ENCODE data around the gene SCN4A.
"Not testable (repeated sequence)": the region's sequence is repeated elsewhere in the genome, so short reads cannot be mapped to it uniquely, and the experiment has no call there.

Gene SCN4A

DNA sequence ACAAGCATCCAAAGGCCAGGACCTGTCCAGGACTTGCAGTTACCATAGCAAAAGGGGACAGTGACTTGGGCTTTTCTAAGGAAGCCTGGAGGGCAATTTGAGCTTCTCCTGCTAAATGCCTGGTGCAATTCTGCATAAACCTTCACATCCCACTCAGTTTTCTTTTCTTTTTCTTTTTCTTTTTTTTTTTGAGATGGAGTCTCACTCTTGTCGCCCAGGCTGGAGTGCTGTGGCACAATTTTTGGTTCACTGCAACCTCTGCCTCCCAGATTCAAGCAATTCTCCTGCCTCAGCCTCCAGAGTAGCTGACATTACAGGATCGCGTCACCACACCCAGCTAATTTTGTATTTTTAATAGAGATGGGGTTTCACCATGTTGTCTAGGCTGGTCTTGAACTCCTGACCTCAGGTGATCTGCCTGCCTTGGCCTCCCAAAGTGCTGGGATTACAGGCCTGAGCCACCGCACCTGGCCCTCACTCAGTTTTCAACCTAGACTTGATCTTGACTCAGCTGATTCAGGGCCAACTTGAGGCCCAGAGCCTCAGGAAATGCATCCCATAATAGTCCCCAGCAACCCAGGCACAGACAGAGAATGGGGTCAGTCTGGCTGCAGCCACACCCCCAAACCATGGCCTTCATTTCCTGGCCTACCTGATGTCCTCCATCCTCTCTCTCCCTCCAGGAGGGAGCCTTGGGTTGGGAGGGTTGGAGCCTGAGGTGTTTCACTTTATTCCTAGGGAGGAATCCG is 34.5 kb upstream of the SCN4A start:
- not testable (repeated sequence) for H3K4me1 ChIP-seq (ENCODE audit: control insufficient read depth, insufficient read depth, low read length); H3K4me3 ChIP-seq (ENCODE audit: low read depth, low read length); H3K27me3 ChIP-seq (ENCODE audit: control insufficient read depth, insufficient read depth, low read length); H3K9ac ChIP-seq (ENCODE audit: low read depth, low read length); H3K9me3 ChIP-seq (ENCODE audit: control insufficient read depth, insufficient read depth, low read length); H3K36me3 ChIP-seq (ENCODE audit: control insufficient read depth, insufficient read depth, low read length)

DNA sequence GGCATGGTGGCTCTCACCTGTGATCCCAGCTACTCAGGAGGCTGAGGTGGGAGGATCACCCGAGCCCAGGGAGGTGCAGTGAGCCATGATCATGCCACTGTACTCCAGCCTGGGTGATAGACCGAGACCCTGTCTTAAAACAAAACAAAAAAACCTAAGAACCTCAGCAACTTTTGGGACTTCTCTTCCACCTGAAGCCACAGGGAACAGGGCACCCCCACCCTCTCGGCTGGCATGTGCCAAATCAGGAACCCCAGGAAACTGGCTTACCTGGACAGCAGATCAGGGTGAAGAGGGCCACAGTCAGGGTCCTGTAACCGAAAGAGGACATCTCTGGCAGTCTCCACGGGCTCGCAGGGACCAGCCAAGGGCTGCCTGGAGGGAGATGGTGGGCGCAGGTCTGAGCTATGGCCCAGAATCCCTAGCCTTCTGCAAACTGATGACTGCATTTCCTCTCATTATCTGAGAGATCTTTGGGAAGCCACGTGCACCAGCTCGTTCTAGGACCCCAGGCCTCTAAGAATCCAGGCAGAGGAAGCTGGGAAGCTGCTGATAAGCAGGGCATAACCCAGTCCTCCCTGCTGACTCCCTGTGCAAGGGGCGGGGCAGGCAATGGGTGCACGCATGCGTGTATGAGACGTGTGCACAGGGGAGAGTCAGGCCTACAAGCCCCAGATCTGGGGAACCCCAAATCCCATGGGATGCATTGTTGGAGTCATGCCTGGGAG is 33.8 kb upstream of the SCN4A start:
- no peak overlapping the region for H3K9ac ChIP-seq (ENCODE audit: low read depth, low read length)

DNA sequence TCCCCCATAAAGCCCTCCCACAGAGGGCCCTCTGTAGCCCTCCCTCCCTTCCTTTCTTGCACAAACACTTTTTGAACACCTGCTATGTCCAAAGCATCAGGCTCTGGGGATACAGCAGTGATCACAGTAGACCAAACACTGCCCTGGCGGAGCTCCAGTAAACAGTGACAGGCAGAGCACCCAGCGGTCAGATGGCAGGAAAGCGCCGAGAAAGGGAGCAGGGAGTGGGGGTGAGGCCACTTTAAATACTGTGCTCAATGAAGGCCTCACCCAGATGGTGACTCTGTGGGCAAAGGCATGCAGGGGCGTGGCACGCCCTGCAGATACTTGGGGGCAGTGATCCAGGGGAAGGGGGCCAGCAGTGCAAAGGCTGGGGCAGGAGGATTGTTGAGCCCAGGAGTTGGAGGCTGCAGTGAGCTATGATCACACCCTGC is 33.0 kb upstream of the SCN4A start:
- no peaks in the 10 kb centered on the region for H3K36me3 ChIP-seq (ENCODE audit: control insufficient read depth, insufficient read depth, low read length)
- peaks cover 4% of the 10 kb centered on the region for H3K4me1 ChIP-seq (ENCODE audit: control insufficient read depth, insufficient read depth, low read length)
- H3K27me3 ChIP-seq (ENCODE audit: control insufficient read depth, insufficient read depth, low read length): no peaks in the 10 kb centered on the region
- no peak overlapping the region for H3K9ac ChIP-seq (ENCODE audit: low read depth, low read length)
- no peak overlapping the region for H3K4me3 ChIP-seq (ENCODE audit: low read depth, low read length)
- H3K9me3 ChIP-seq (ENCODE audit: control insufficient read depth, insufficient read depth, low read length): no peaks in the 10 kb centered on the region

More for the DNA sequence above, 33.8 kb upstream of the SCN4A start:
- Histone ChIP-seq H3K4me1 (ENCODE audit: control insufficient read depth, insufficient read depth, low read length) (peaks cover 4% of the 10 kb centered on the region), H3K27me3 (ENCODE audit: control insufficient read depth, insufficient read depth, low read length) (no peaks in the 10 kb centered on the region), H3K9me3 (ENCODE audit: control insufficient read depth, insufficient read depth, low read length) (no peaks in the 10 kb centered on the region), H3K36me3 (ENCODE audit: control insufficient read depth, insufficient read depth, low read length) (no peaks in the 10 kb centered on the region), H3K4me3 (ENCODE audit: low read depth, low read length) (no peak overlapping the region)

DNA sequence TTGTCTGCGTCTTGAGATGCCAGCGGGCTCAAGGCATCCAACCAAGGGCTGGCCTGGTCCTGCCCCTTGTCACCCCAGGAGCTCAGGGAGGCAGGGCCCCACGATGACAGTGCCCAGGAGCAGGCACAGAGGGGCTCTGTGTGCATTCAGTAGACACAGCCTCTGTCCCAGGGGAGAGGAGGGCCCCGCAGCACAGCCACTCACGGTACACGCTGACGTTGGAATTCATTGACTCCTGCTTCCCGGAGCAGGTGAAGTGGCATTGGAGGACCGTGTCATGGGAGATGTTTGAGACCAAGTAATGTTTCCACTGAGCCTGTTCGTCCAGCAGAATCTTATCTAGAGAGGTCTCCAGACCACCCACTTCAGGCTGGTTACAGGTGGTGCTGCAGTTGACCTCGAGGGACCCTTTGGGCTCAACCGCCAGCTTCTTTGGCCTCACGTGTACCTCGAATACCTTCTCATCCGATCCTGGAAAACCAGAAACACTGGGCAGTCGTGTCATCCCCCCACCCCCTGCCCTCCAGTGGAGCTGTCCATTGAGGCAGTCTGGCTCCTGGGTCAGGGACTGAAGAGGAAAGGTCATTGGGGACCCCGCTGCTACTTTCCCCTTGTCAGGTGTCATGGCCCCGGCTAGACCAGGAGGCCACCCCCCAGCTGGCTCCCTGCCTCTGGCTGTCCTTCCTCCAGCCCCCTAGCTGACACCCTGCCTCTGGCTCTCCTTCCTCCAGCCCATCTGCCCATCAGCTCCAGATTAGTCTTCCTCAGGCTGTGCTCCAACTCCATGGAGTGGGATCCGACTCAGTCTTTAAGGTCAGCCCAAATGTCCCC is 32.4 kb upstream of the SCN4A start:
- H3K4me1 ChIP-seq (ENCODE audit: control insufficient read depth, insufficient read depth, low read length): peaks cover 4% of the 10 kb centered on the region
- no peaks in the 10 kb centered on the region for H3K27me3 ChIP-seq (ENCODE audit: control insufficient read depth, insufficient read depth, low read length)
- H3K4me3 ChIP-seq (ENCODE audit: low read depth, low read length): no peak overlapping the region
- H3K9ac ChIP-seq (ENCODE audit: low read depth, low read length): no peak overlapping the region
- no peaks in the 10 kb centered on the region for H3K36me3 ChIP-seq (ENCODE audit: control insufficient read depth, insufficient read depth, low read length)
- H3K9me3 ChIP-seq (ENCODE audit: control insufficient read depth, insufficient read depth, low read length): no peaks in the 10 kb centered on the region

DNA sequence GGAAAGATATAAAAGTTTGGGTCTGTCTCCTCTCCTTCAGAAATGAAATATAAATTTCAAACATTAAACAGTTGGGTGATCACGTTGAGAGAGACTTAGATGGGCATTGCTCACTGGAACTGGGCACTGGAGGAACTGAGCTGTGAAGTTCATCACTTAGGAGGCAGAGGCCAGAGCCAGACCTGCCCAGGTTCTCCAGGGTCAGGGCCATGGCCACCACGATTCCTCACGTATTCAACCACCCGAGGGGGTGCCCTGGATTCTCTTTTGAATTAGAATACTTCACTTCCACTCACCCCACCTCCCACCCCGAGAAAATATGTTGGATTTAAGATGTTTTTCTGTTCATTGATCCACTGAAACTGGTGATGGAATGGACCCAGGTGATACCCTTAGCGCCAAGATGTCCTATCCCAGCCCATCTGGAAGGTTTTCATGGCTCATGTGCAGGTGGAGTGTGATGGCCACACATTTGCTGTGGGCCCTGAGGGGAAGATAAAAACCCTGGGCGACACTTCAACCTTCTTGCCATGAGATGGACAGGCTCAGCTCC is 31.6 kb upstream of the SCN4A start:
- no peaks in the 10 kb centered on the region for H3K36me3 ChIP-seq (ENCODE audit: control insufficient read depth, insufficient read depth, low read length)
- H3K9ac ChIP-seq (ENCODE audit: low read depth, low read length): no peak overlapping the region
- no peak overlapping the region for H3K4me3 ChIP-seq (ENCODE audit: low read depth, low read length)
- H3K4me1 ChIP-seq (ENCODE audit: control insufficient read depth, insufficient read depth, low read length): no peaks in the 10 kb centered on the region
- no peaks in the 10 kb centered on the region for H3K9me3 ChIP-seq (ENCODE audit: control insufficient read depth, insufficient read depth, low read length)
- peaks cover 5% of the 10 kb centered on the region for H3K27me3 ChIP-seq (ENCODE audit: control insufficient read depth, insufficient read depth, low read length)

DNA sequence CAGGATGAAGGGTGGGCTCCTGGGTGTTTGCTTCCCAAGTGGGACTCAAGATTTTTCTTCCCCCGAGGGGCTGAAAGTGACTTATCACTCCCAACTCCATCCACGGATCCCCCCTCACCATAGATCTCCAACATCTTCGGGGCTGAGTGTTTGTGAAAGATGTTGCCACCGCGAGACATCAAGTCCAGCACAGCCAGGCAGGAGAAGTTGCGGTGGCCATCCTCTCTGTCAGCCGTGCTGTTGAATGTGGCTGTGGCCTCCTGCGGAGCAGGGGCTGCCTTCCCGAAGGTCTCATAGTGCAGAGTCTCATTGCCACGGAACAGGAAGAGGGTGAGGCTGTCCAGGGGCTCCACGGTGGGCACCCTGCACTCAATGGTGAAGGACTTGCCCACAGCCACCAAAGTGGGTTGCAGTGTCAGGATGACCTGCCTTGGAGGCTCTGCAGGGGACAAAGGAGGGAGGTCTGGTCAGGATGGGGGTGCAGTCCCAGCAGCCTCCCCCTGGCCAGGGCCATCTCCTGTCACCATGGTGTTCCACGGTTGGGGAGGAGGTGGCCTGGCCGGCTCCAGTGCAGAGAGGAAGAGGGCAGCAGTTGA is 30.9 kb upstream of the SCN4A start:
- H3K9me3 ChIP-seq (ENCODE audit: control insufficient read depth, insufficient read depth, low read length): no peaks in the 10 kb centered on the region
- H3K36me3 ChIP-seq (ENCODE audit: control insufficient read depth, insufficient read depth, low read length): no peaks in the 10 kb centered on the region
- H3K4me1 ChIP-seq (ENCODE audit: control insufficient read depth, insufficient read depth, low read length): no peaks in the 10 kb centered on the region
- H3K4me3 ChIP-seq (ENCODE audit: low read depth, low read length): no peak overlapping the region
- no peak overlapping the region for H3K9ac ChIP-seq (ENCODE audit: low read depth, low read length)
- peaks cover 9% of the 10 kb centered on the region for H3K27me3 ChIP-seq (ENCODE audit: control insufficient read depth, insufficient read depth, low read length)

DNA sequence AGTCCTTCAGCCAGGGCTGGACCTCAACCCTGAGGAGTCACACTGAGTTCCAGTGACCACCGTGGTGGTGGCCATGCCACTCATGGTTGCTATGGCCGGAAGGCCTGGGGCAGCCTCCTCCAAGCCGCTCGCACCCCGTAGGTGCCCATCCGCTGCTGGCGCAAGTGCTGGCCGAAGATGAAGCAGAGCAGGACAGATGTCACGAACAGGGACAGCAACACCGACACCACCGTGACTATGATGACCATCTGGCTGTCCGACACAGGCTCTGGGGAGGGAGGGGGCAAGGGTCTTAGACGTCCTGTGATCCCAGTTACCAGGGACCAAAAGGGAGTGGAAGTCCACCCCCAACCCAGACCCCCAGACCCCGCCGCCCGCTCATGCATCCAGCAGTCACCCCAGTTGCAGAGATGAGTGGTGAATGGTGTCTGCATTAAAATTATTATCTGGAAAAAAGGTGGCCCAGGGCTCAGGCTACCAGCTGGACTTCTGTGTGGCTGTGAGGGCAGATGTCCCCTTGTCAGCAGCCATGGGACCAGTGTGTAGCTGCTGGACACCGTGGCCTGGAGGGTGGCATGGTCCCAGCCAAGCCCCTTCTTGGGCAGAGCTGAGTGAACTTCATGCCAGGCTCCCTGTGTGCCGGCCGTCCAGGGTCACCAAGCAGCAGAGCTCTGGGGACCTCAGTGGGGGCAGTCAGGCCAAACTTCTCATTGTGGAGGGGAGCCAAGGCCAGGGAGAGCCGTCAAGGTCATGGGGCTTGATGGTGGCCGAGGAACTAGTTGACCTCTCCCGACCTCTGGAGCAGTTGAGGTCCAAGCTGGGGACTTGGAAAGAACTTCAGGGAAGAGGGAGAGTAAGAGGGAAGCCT is 30.2 kb upstream of the SCN4A start:
- H3K9ac ChIP-seq (ENCODE audit: low read depth, low read length): no peak overlapping the region
- H3K9me3 ChIP-seq (ENCODE audit: control insufficient read depth, insufficient read depth, low read length): no peaks in the 10 kb centered on the region
- H3K27me3 ChIP-seq (ENCODE audit: control insufficient read depth, insufficient read depth, low read length): peaks cover 9% of the 10 kb centered on the region
- H3K4me1 ChIP-seq (ENCODE audit: control insufficient read depth, insufficient read depth, low read length): no peaks in the 10 kb centered on the region
- no peak overlapping the region for H3K4me3 ChIP-seq (ENCODE audit: low read depth, low read length)
- no peaks in the 10 kb centered on the region for H3K36me3 ChIP-seq (ENCODE audit: control insufficient read depth, insufficient read depth, low read length)

DNA sequence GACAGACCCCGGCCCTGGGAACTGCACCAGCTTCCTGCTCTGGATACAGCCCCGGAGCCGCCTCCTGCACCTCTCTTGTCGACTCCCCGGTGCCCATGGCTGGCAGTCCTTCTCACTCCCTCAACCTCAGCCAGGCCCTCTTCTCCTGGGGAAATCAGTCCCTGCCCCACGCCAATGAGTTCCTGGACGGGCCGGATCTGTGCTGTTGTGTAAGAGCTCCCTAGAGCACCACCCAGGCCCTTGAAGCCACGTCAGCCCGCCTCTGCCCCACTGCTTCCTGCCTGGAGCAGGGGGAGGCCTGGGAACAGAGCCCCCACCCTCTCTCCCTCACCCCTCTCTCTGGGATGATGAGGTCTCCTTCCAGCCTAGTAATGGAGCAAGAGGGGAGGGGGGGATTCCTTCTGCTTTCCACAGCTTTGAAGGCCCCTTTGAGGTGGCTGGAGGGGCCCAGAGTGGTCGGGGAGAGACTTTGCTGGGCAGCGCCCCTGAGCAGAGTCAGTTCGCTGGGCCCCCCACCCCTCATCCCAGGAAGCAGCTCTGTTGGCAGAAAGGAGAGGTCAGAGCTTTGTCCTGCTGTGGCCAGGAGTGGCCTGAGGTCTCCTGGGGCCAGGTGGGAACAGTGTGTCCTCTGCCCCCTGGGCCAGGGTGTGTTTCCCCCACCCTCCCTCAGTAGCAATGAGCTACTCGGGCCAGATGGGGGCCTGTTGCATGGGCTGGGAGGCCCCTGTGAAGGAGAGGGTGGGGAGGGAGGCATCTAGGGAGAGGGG is 29.2 kb upstream of the SCN4A start:
- Histone ChIP-seq H3K4me1 (ENCODE audit: control insufficient read depth, insufficient read depth, low read length) (peaks cover 6% of the 10 kb centered on the region), H3K9ac (ENCODE audit: low read depth, low read length) (no peak overlapping the region), H3K4me3 (ENCODE audit: low read depth, low read length) (no peak overlapping the region), H3K27me3 (ENCODE audit: control insufficient read depth, insufficient read depth, low read length) (peaks cover 18% of the 10 kb centered on the region), H3K9me3 (ENCODE audit: control insufficient read depth, insufficient read depth, low read length) (no peaks in the 10 kb centered on the region), H3K36me3 (ENCODE audit: control insufficient read depth, insufficient read depth, low read length) (no peaks in the 10 kb centered on the region)

DNA sequence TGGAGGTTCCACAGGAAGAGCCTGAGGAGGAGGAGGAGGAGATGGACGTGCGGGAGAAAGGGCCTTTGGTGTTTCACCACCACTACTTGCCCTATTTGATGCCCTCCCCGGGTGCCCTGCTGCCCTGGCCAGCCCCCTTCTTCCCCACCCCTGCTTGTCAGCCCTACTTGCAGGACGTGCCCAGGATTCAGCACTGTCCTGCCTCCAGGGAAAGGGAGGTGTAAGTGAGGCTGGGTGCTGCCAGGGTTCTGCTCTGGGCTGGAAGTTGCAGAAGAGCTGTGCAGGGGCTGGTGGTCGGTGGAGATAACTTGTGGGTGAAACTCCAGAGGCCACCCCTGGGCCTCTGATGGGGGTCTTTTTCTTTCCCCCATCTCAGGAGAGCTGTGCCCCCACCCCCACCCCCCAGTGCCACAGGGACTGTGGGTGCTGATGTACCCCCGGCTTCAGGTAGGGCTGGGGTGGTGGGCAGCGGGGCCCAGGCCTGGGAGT is 28.4 kb upstream of the SCN4A start:
- no peaks in the 10 kb centered on the region for H3K36me3 ChIP-seq (ENCODE audit: control insufficient read depth, insufficient read depth, low read length)
- H3K27me3 ChIP-seq (ENCODE audit: control insufficient read depth, insufficient read depth, low read length): peaks cover 23% of the 10 kb centered on the region
- H3K9ac ChIP-seq (ENCODE audit: low read depth, low read length): no peak overlapping the region
- peaks cover 6% of the 10 kb centered on the region for H3K4me1 ChIP-seq (ENCODE audit: control insufficient read depth, insufficient read depth, low read length)
- no peak overlapping the region for H3K4me3 ChIP-seq (ENCODE audit: low read depth, low read length)
- H3K9me3 ChIP-seq (ENCODE audit: control insufficient read depth, insufficient read depth, low read length): no peaks in the 10 kb centered on the region
